NCI-H345 treated with DMSO at 0.1 percent for 48 hours (cell line): ENCODE measurements around the gene GOLGA6L9.
"Not testable (repeated sequence)": the region's sequence is repeated elsewhere in the genome, so short reads cannot be mapped to it uniquely, and the experiment has no call there.

Experiments used
- DNase-seq: peaks from one replicate; lab custom pipeline; 2025; ENCODE audit not compliant: unreplicated experiment; lab: John Stamatoyannopoulos, UW

Gene GOLGA6L9

GRCh38 chr15:82465629-82466028, 36.0 kb downstream of the GOLGA6L9 start:
- DNase-seq, result not testable (repeated sequence)

- not testable (repeated sequence) for DNase-seq
These were observed 38.6 kb downstream of the GOLGA6L9 start for GRCh38 chr15:82468205-82468604.

GRCh38 chr15:82469381-82469780, 39.8 kb downstream of the GOLGA6L9 start:
- not testable (repeated sequence) for DNase-seq

- DNase-seq, result not testable (repeated sequence)
These were observed 42.8 kb downstream of the GOLGA6L9 start for GRCh38 chr15:82472269-82472982.

- DNase-seq, result not testable (repeated sequence)
These were observed 45.1 kb downstream of the GOLGA6L9 start for GRCh38 chr15:82474596-82475325.

GRCh38 chr15:82475345-82475967, 45.8 kb downstream of the GOLGA6L9 start:
- DNase-seq, result not testable (repeated sequence)

GRCh38 chr15:82476697-82477342, 47.2 kb downstream of the GOLGA6L9 start:
- DNase-seq, result not testable (repeated sequence)

- DNase-seq, result not testable (repeated sequence)
These were observed 47.9 kb downstream of the GOLGA6L9 start for GRCh38 chr15:82477343-82478057.
